Stimulated activated CD8-positive, alpha-beta memory T cell treated with anti-CD3 and anti-CD28 coated beads, Interleukin-4, amount 100 ng/mL, for 24 hours (primary cell): ENCODE measurements around the gene SLC25A13.
"Not testable (repeated sequence)": the region's sequence is repeated elsewhere in the genome, so short reads cannot be mapped to it uniquely, and the experiment has no call there.

Experiments
- DNase-seq: peaks from one replicate; pipeline ENCODE4 v3.0.0-alpha.2; 2020; ENCODE audit warnings: low read depth

SLC25A13 gene

GRCh38 chr7:96154506-96154905 is 167.4 kb downstream of the SLC25A13 start:
- DNase-seq: not testable (repeated sequence)

- no peak for DNase-seq
Observed at GRCh38 chr7:96152706-96153105, 169.2 kb downstream of the SLC25A13 start.

GRCh38 chr7:96151889-96152288 is 170.0 kb downstream of the SLC25A13 start:
- no peak for DNase-seq

DNA sequence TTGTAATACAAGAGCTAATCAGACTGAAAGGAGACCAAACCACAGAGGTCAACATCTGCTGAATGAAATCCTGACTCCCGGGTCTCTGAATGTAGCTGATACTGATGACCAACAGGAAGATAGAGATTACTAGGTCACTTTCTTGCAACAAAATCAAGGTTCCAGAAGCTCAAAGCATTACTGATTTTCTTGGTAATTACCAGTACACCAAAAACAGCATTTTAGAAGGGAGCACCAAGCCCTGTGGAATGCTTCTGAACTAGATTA is 177.7 kb downstream of the SLC25A13 start:
- no peak for DNase-seq

DNA sequence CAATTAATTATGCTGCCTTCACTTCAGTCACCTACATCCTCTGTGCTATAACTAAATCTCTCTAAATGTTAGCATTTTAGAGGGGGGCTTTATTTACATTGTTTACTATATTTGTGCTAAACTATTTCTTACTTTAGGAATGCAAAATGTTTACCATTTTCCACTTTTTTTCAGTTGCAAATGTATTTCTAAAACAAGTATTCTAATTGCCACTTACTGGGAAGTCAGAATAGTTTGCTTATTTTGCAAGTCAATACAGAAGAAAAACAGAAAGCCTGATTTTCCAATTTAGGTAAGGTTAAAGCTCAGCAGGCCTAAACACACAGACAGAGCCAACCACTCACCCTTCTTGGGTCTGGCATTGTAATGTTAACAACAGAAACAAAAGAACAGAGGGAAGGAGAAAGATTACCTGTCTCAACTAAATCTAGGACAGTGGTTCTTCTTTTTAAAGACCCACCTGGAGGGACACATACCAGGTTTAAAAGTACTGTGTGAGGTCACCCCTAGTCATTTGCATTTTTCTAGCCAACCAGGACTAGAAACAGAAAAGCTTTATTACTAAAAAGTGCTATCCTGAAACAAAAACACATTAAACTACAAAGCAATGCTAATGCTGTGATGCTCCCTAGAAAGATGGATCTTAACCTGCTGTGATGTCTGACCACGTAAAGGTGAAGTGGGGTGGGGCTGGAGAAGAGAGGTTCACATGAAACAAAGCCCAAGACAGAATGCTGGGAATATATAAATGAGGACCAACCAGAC is 178.2 kb downstream of the SLC25A13 start:
- DNase-seq: no peak

DNA sequence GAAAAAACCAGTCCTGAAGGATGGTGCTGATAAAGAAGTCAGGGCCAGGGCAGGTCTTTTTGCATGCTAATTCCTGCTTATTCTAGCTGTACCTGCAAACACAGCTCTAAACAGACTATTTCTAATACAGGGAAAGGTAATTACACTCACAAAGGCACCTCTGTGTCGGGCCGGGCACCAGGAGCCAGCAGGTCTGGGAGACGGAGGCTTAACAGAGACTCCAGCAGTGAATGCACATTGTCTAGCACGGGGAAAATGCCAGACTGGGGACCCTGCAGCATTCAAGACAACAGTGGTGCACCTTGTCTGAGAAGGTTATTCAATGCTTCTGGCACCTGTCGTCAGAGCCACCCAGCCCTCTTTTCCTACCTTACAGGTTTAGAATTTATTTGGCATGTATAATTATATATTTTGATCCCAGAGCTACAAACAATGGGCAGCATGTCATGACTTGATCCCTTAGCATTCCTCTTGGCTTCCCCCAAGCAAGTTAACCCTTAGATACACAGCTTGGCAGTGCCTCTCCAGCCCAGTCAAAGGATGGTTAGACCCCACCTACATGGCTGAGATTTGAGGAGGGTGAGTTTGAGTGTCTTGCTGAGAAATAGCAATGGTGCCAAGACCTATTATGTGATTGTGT is 185.2 kb downstream of the SLC25A13 start:
- no peak for DNase-seq

GRCh38 chr7:96135241-96135640 is 186.7 kb downstream of the SLC25A13 start:
- no peak for DNase-seq

GRCh38 chr7:96131525-96131924 is 190.4 kb downstream of the SLC25A13 start:
- DNase-seq: no peak

- no peak for DNase-seq
Observed at GRCh38 chr7:96127746-96128145, 194.2 kb downstream of the SLC25A13 start.

GRCh38 chr7:96126382-96126781 is 195.5 kb downstream of the SLC25A13 start:
- DNase-seq: no peak

GRCh38 chr7:96122746-96123145 is 199.2 kb downstream of the SLC25A13 start:
- DNase-seq: no peak

- no peak for DNase-seq
Observed at GRCh38 chr7:96121752-96122151, 200.1 kb downstream of the SLC25A13 start.

GRCh38 chr7:96120445-96121225 is 201.3 kb downstream of the SLC25A13 start:
- DNase-seq: no peak

GRCh38 chr7:96118449-96119001 is 203.4 kb downstream of the SLC25A13 start:
- DNase-seq: no peak

- no peak for DNase-seq
Observed at GRCh38 chr7:96116173-96116572, 205.7 kb downstream of the SLC25A13 start.

- no peak for DNase-seq
Observed at GRCh38 chr7:96114190-96114589, 207.7 kb downstream of the SLC25A13 start.

- DNase-seq: no peak
Observed at GRCh38 chr7:96111405-96111804, 210.5 kb downstream of the SLC25A13 start.

- DNase-seq: no peak
Observed at GRCh38 chr7:96104984-96105383, 216.9 kb downstream of the SLC25A13 start.

- DNase-seq: no peak
Observed at GRCh38 chr7:96102096-96102811, 219.6 kb downstream of the SLC25A13 start.

DNA sequence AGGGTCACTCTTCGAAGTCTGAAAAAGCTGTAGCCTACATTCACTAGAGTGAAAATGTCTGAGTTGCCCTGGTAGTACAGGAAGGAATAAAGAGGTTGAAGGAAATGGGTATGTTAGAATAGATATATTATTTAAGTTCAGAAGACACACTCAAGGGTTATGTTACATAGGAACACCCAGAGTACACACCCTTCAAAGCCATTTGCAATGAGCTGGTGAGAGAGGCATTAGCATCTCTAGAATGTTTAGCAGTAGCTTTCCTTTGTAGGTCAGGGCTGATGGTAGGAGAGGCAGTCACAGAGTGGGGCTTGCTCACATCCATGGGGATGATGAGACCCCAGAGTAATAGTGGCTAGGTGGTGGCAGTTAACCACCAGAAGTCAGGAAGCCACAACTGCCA is 221.2 kb downstream of the SLC25A13 start:
- DNase-seq: no peak

DNA sequence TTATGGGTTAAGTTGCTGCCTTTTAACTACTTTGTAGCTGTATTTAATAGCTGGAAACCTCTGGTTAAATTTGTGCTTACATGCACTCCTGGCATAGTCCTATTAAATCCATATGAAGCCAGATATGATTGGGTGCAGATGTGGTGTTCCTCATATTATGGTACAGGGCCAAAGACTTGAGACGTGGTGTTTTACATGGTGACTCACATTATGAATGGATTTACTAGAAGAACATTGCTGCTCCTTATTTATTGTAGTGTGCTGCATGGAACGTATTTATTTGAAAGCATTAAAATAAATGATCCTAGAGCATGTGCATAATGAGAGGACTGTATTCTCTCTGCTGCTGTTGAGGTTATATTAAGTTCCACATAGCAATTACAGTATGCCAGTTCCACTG is 224.1 kb downstream of the SLC25A13 start:
- no peak for DNase-seq

GRCh38 chr7:96093435-96093834 is 228.5 kb downstream of the SLC25A13 start:
- DNase-seq: no peak
